K562 (cell line): ENCODE data around the gene ERP27. TPM values are rescaled to one million over a fixed set of nuclear protein-coding genes. Genes with fewer than 3 reads are reported as not detected.

Experiments
- ATAC-seq: fragments of 200-7000 bp; cut with Tn5 transposase; 3 replicates; pipeline ENCODE4 v1.9.1; 2020; ENCODE audit warnings: moderate library complexity
- BruUV-seq: library from RNA; stranded (reverse); fragments of 400-500 nt; replicated peaks from 2 replicates; lab custom pipeline; 2021; lab: Mats Ljungman, UMichigan
- CTCF ChIA-PET: fragments of 300-600 bp; formaldehyde crosslinking; extraction: SDS; loops from one replicate; lab custom pipeline; 2021; ENCODE audit warnings: low intra/inter-chr PET ratio; lab: Yijun Ruan, JAX
- POLR2A ChIA-PET: fragments of 300-600, 350-650 bp; sonication (Branson Sonifier 250); formaldehyde crosslinking; extraction: SDS; loops from one replicate; lab custom pipeline; 2021; ENCODE audit warnings: antibody characterized with exemption, inconsistent platforms; lab: Yijun Ruan, JAX
- DNase-seq, 4 experiments: peaks; one replicate each; pipeline versions ENCODE4 v3.0.0 to v3.0.0-alpha.2; 2011 to 2018; ENCODE audit warnings: low spot score in 3 of 4, mixed read lengths in 3 of 4; ENCODE audit errors: extremely low read depth in 1 of 4
- FAIRE-seq: peaks from 2 replicates; lab custom pipeline; 2011; peaks lifted over from hg19 to GRCh38; lab: Jason Lieb, UNC
- H2AFZ ChIP-seq: 2 replicates; pipeline ENCODE4 v1.6.0; 2011; ENCODE audit warnings: low read depth, low read length, control low read depth, inconsistent platforms
- H3K27ac ChIP-seq: fragments of 200-600 bp; 3 replicates; pipeline ENCODE4 v1.8.0; 2011; ENCODE audit warnings: low read depth, mild to moderate bottlenecking, control low read depth, inconsistent platforms, low read length, moderate library complexity, mixed read lengths; ENCODE audit errors: extremely low read depth
- H3K27me3 ChIP-seq, 2 experiments: fragments of 300-600 bp in 1 of 2; 2 replicates in 1 of 2; 3 replicates in 1 of 2; pipeline versions ENCODE4 v1.6.0 to v1.8.0; 2011; ENCODE audit warnings: inconsistent platforms in 2 of 2, low read length in 2 of 2, mild to moderate bottlenecking in 1 of 2, mixed read lengths in 1 of 2, moderate library complexity in 1 of 2; ENCODE audit not compliant: control insufficient read depth in 2 of 2, insufficient read depth in 2 of 2
- H3K36me3 ChIP-seq: fragments of 300-600 bp; 3 replicates; pipeline ENCODE4 v1.8.0; 2011; ENCODE audit warnings: mild to moderate bottlenecking, low read length, inconsistent platforms; ENCODE audit not compliant: control insufficient read depth, insufficient read depth
- H3K4me1 ChIP-seq, 2 experiments: fragments of 200-600 bp in 1 of 2; replicated peaks in 1 of 2; 2 replicates in 1 of 2; 3 replicates in 1 of 2; pipeline versions ENCODE4 v1.5.1 to v1.8.0; 2011; ENCODE audit warnings: inconsistent platforms in 2 of 2, low read length in 2 of 2, mild to moderate bottlenecking in 1 of 2, mixed read lengths in 1 of 2, moderate library complexity in 1 of 2; ENCODE audit not compliant: control insufficient read depth in 2 of 2, insufficient read depth in 2 of 2
- H3K4me2 ChIP-seq: 2 replicates; pipeline ENCODE4 v1.6.1; 2011; ENCODE audit warnings: low read length, control low read depth, inconsistent platforms, mixed read lengths; ENCODE audit not compliant: insufficient read depth
- H3K4me3 ChIP-seq: fragments of 200-600 bp; sonication (generic), shearing (Covaris generic); 2 replicates; pipeline ENCODE4 v1.5.1; 2016; ENCODE audit warnings: control low read depth, inconsistent platforms
- H3K79me2 ChIP-seq: fragments of 200-600 bp; 3 replicates; pipeline ENCODE4 v1.8.0; 2011; ENCODE audit warnings: low read length, inconsistent platforms; ENCODE audit not compliant: control insufficient read depth, insufficient read depth
- H3K9ac ChIP-seq, 2 experiments: 2 replicates each; pipeline versions ENCODE4 v1.6.0 to v1.6.1; 2011; ENCODE audit warnings: low read depth in 2 of 2, low read length in 2 of 2, control low read depth in 1 of 2, inconsistent platforms in 1 of 2, mild to moderate bottlenecking in 1 of 2, mixed read lengths in 1 of 2; ENCODE audit not compliant: insufficient read depth in 1 of 2
- H3K9me1 ChIP-seq: one replicate; pipeline ENCODE4 v1.6.0; 2011; ENCODE audit warnings: inconsistent platforms, mild to moderate bottlenecking, low read length, moderate library complexity; ENCODE audit not compliant: control insufficient read depth, insufficient read depth
- H3K9me3 ChIP-seq: replicated peaks from 2 replicates; pipeline ENCODE4 v1.5.1; 2011; ENCODE audit warnings: low read depth, low read length, inconsistent platforms; ENCODE audit not compliant: control insufficient read depth, insufficient read depth
- H4K20me1 ChIP-seq: replicated peaks from 2 replicates; pipeline ENCODE4 v1.6.1; 2011; ENCODE audit warnings: low read length, inconsistent platforms, mixed read lengths; ENCODE audit not compliant: control insufficient read depth, insufficient read depth
- FOXJ2 ChIP-seq: fragments of 200-800 bp; sonication (Bioruptor generic); IDR thresholded peaks from 2 replicates; pipeline ENCODE4 v1.6.1; 2016; ENCODE audit warnings: missing genetic modification characterization, missing compliant biosample characterization
- JUND ChIP-seq, 2 experiments: IDR thresholded peaks; 2 replicates in 1 of 2; 3 replicates in 1 of 2; pipeline ENCODE4 v1.6.1; 2011; ENCODE audit warnings: borderline replicate concordance in 2 of 2, low read depth in 2 of 2, low read length in 2 of 2, improper control_type of control experiment in 1 of 2, missing biosample characterization in 1 of 2, missing genetic modification characterization in 1 of 2, missing genetic modification reagents in 1 of 2
- PHF20 ChIP-seq: fragments of 450-650 bp; IDR thresholded peaks from 2 replicates; pipeline ENCODE4 v1.6.1; 2018; ENCODE audit not compliant: partially characterized antibody
- YY1 ChIP-seq, 3 experiments: IDR thresholded peaks; 2 replicates each; pipeline ENCODE4 v1.6.1; 2011; ENCODE audit warnings: low read length in 2 of 3, mild to moderate bottlenecking in 2 of 3, moderate library complexity in 2 of 3, borderline replicate concordance in 1 of 3, control low read depth in 1 of 3, low read depth in 1 of 3; ENCODE audit not compliant: insufficient read depth in 3 of 3, insufficient replicate concordance in 2 of 3, control insufficient read depth in 1 of 3, insufficient read length in 1 of 3; ENCODE audit errors: extremely low read depth in 1 of 3
- WGBS: fragments of 100-300 bp; shearing (Covaris generic); methylation state at CpG from one replicate; pipeline ENCODE4 v1.1.6; 2016; ENCODE audit warnings: low coverage, mixed read lengths; ENCODE audit not compliant: insufficient coverage; ENCODE audit errors: missing lambda C conversion rate; 5-methylcytosine and 5-hydroxymethylcytosine counted together
- in situ Hi-C: fragments of 300-500 bp; cut with MboI; formaldehyde crosslinking; loops from 4 replicates; pipeline ENCODE4 v1.15.0; 2018; ENCODE audit warnings: inconsistent platforms, mixed read lengths
- intact Hi-C: fragments of 100-400 bp; cut with micrococcal nuclease; formaldehyde crosslinking; loops from 2 replicates; pipeline ENCODE4 v1.14.2; 2022
- polyA plus RNA-seq, 8 experiments: library from polyadenylated mRNA; depleted of rRNA in 4 of 8; stranded (reverse) in 5 of 8; unstranded in 3 of 8; fragments of >200 nt; fragmentation: Nextera tagmentation in 2 of 8; fragmentation: Illumina TruSeq in 1 of 8; extraction: Ambion mirVana in 2 of 8; extraction: Trizol in 1 of 8; gene quantifications; 2 replicates each; pipeline versions ENCODE4 v1.2.1 to v1.2.3, GENCODE V29; 2011 to 2014; ENCODE audit warnings: inconsistent platforms in 1 of 8, missing spikeins in 1 of 8
- total RNA-seq, 7 experiments: library from RNA; depleted of rRNA in 6 of 7; stranded (reverse); fragments of >200 nt in 6 of 7; fragmentation: Illumina TruSeq in 2 of 7; extraction: Trizol in 2 of 7; gene quantifications; 2 replicates each; pipeline versions ENCODE4 v1.2.1 to v1.2.3, GENCODE V29; 2011 to 2021; ENCODE audit warnings: low replicate concordance in 1 of 7

The ERP27 gene
- total and polyA plus RNA-seq, 9 of the 15 experiments (the other 6 are each of a cell fraction or from before 2014, with no cell fraction given), result 0.07 to 0.27 (median 0.11) TPM; not detected in 6

DNA sequence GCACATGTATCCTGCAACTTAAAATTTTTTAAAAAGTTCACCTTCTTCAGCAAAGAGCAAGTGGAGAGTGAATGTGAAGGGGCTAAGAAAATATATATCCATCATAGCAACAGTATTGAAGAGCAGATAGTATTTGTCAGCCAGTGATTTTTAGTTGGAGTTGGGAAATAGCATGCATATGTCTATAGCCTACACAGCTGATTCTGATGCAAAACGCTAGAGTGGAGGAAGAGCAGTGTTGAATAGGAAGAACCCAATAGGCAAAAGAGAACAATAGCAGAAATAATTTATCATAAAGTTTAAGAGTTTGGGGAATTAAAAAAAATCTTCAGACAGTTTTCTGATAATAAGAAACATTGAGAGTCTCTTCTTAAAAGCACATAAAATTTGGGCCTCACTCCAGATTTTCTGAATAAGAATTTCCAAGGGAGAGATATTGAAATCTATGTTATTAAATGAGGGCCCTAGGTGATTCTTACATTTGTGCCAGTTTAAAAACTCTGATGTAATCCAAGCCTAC is 46.5 kb upstream of the ERP27 start:
- H2AFZ ChIP-seq, result no peak overlapping the region
- ChIA-PET CTCF (no interaction called here), POLR2A (no interaction called here)
- DNase-seq (no peak), ATAC-seq (no peak), FAIRE-seq (no peak)
- no peaks in the 10 kb centered on the region for H3K9me3 ChIP-seq
- in situ Hi-C loops, result no loop called here
- no peaks in the 10 kb centered on the region for H3K36me3 ChIP-seq
- 0% methylated on average over 1 of the region's 1 CpG for WGBS
- intact Hi-C loops, result no loop called here
- TF ChIP-seq PHF20 (no peak), FOXJ2 (tag) (no peak), JUND (IDR thresholded peaks at IDR 0.05; ENCODE audit: borderline replicate concordance, low read depth, low read length) (no peak), JUND (tag; IDR thresholded peaks at IDR 0.05; ENCODE audit: borderline replicate concordance, low read depth, low read length) (no peak), YY1 (IDR thresholded peaks at IDR 0.05; ENCODE audit: borderline replicate concordance in 1 of 3, control insufficient read depth in 1 of 3, extremely low read depth in 1 of 3, insufficient read depth in 3 of 3, insufficient read length in 1 of 3, insufficient replicate concordance in 2 of 3, low read depth in 1 of 3, low read length in 2 of 3) (no peak)
- H3K4me3 ChIP-seq, result no peak overlapping the region
- H3K27me3 ChIP-seq, result peaks cover 0 to 10% of the 10 kb centered on the region in 2 experiments; a peak in 1 of 5 replicates
- H3K9me1 ChIP-seq, result no peaks in the 10 kb centered on the region
- no peak overlapping the region for H3K4me2 ChIP-seq
- no TSS peak for BruUV-seq
- H3K79me2 ChIP-seq, result no peaks in the 10 kb centered on the region
- no peak overlapping the region for H3K9ac ChIP-seq
- H3K27ac ChIP-seq, result no peak overlapping the region
- peaks cover 3% of the 10 kb centered on the region in 2 experiments; a peak in 3 of 5 replicates for H3K4me1 ChIP-seq
- H4K20me1 ChIP-seq, result no peaks in the 10 kb centered on the region
